Measurements from ENCODE around the gene EPB41.
"Not testable (repeated sequence)": the region's sequence is repeated elsewhere in the genome, so short reads cannot be mapped to it uniquely, and the experiment has no call there.

Gene EPB41

GRCh38 chr1:29062157-29062942 lies 148.0 kb downstream of the EPB41 start:
- Histone ChIP-seq H3K4me3 (no peak overlapping the region), H3K27ac (no peak overlapping the region)
- no peak for TF ChIP-seq CTCF (IDR thresholded peaks at IDR 0.05)
- no peak for DNase-seq (ENCODE audit: low spot score)

- no peak overlapping the region for H3K4me3 ChIP-seq
- DNase-seq (ENCODE audit: low spot score), result no peak
- no peak overlapping the region for H3K27ac ChIP-seq
- no peak for TF ChIP-seq CTCF (IDR thresholded peaks at IDR 0.05)
Measured at GRCh38 chr1:29064064-29064463, 149.7 kb downstream of the EPB41 start.

GRCh38 chr1:29077155-29077554 lies 162.8 kb downstream of the EPB41 start:
- Histone ChIP-seq H3K27ac (no peak overlapping the region), H3K4me3 (no peak overlapping the region)
- no peak for DNase-seq (ENCODE audit: low spot score)
- no peak for TF ChIP-seq CTCF (IDR thresholded peaks at IDR 0.05)

- not testable (repeated sequence) for H3K27ac ChIP-seq; DNase-seq (ENCODE audit: low spot score); H3K4me3 ChIP-seq
Measured at GRCh38 chr1:29079916-29080629, 165.7 kb downstream of the EPB41 start.

- no peak for TF ChIP-seq CTCF (IDR thresholded peaks at IDR 0.05)
- H3K4me3 ChIP-seq, result no peak overlapping the region
- no peak overlapping the region for H3K27ac ChIP-seq
- DNase-seq (ENCODE audit: low spot score), result no peak
Measured at GRCh38 chr1:29081201-29081600, 166.8 kb downstream of the EPB41 start.

- DNase-seq (ENCODE audit: low spot score), result no peak
- no peak for TF ChIP-seq CTCF (IDR thresholded peaks at IDR 0.05)
- no peak overlapping the region for H3K4me3 ChIP-seq
- no peak overlapping the region for H3K27ac ChIP-seq
Measured at GRCh38 chr1:29082519-29082918, 168.2 kb downstream of the EPB41 start.

- H3K27ac ChIP-seq, result no peak overlapping the region
- no peak for TF ChIP-seq CTCF (IDR thresholded peaks at IDR 0.05)
- no peak for DNase-seq (ENCODE audit: low spot score)
- H3K4me3 ChIP-seq, result no peak overlapping the region
Measured at GRCh38 chr1:29083317-29084195, 169.2 kb downstream of the EPB41 start.

All from coronary artery (tissue), 2 donors.